OCI-LY7 (cell line): Measurements from ENCODE around the gene AGT. TPM values are rescaled to one million over a fixed set of nuclear protein-coding genes. Genes with fewer than 3 reads are reported as not detected.

Source experiments
- Bru-seq: library from RNA; stranded (reverse); fragments of 400-500 nt; gene quantifications from one replicate; lab custom pipeline; 2021; lab: Mats Ljungman, UMichigan
- BruChase-seq, 2 experiments: library from RNA; stranded (reverse); fragments of 400-500 nt; gene quantifications; one replicate each; lab custom pipeline; 2021; lab: Mats Ljungman, UMichigan
- BruUV-seq: library from RNA; stranded (reverse); fragments of 400-500 nt; replicated peaks from 2 replicates; lab custom pipeline; 2021; lab: Mats Ljungman, UMichigan
- CTCF ChIA-PET: fragments of 300-600 bp; sonication (Branson Sonifier 250); formaldehyde crosslinking; loops from one replicate; lab custom pipeline; 2022; ENCODE audit warnings: antibody characterized with exemption; ENCODE audit not compliant: unreplicated experiment; lab: Charles Lee
- POLR2A ChIA-PET: fragments of 300-600 bp; sonication (Branson Sonifier 250); formaldehyde crosslinking; loops from one replicate; lab custom pipeline; 2022; ENCODE audit warnings: antibody characterized with exemption; lab: Charles Lee
- DNase-seq: peaks from one replicate; pipeline ENCODE4 v3.0.0-alpha.2; 2015; ENCODE audit warnings: low spot score
- H2AFZ ChIP-seq: fragments of 200-600 bp; sonication (generic), shearing (Covaris generic); 2 replicates; pipeline ENCODE4 v1.6.1; 2014; ENCODE audit warnings: mild to moderate bottlenecking, antibody characterized with exemption, low read length, moderate library complexity
- H3K27ac ChIP-seq: fragments of 200-600 bp; sonication (generic); 2 replicates; pipeline ENCODE4 v1.5.1; 2014; ENCODE audit warnings: mixed run types, low read depth, mild to moderate bottlenecking, moderate library complexity, low read length, inconsistent platforms; ENCODE audit not compliant: poor library complexity, severe bottlenecking
- H3K36me3 ChIP-seq: fragments of 200-600 bp; sonication (generic); 2 replicates; pipeline ENCODE4 v1.6.1; 2014; ENCODE audit warnings: mild to moderate bottlenecking, antibody characterized with exemption, low read length, moderate library complexity, mixed read lengths; ENCODE audit not compliant: insufficient read depth
- H3K4me1 ChIP-seq: fragments of 200-600 bp; sonication (generic); 2 replicates; pipeline ENCODE4 v1.5.1; 2014; ENCODE audit warnings: mild to moderate bottlenecking, low read length; ENCODE audit not compliant: insufficient read depth, poor library complexity, severe bottlenecking
- H3K4me2 ChIP-seq: fragments of 200-600 bp; sonication (generic); 2 replicates; pipeline ENCODE4 v1.6.1; 2014; ENCODE audit warnings: mild to moderate bottlenecking, low read length
- H3K4me3 ChIP-seq: fragments of 200-600 bp; sonication (generic); 2 replicates; pipeline ENCODE4 v1.5.1; 2014; ENCODE audit warnings: mild to moderate bottlenecking, low read depth, low read length; ENCODE audit not compliant: poor library complexity, severe bottlenecking
- H3K79me2 ChIP-seq: fragments of 200-600 bp; sonication (generic); 2 replicates; pipeline ENCODE4 v1.6.1; 2016; ENCODE audit warnings: low read depth, mild to moderate bottlenecking, low read length, moderate library complexity, mixed read lengths; ENCODE audit not compliant: insufficient read depth
- H3K9me2 ChIP-seq: fragments of 200-600 bp; sonication (generic); 2 replicates; pipeline ENCODE4 v1.6.1; 2016; ENCODE audit warnings: mild to moderate bottlenecking, low read length, mixed read lengths; ENCODE audit not compliant: insufficient read depth
- H3K9me3 ChIP-seq: fragments of 200-600 bp; sonication (generic); 2 replicates; pipeline ENCODE4 v1.6.1; 2014; ENCODE audit warnings: mild to moderate bottlenecking, mixed run types, low read length, mixed read lengths
- H4K20me1 ChIP-seq: fragments of 200-600 bp; sonication (generic); 2 replicates; pipeline ENCODE4 v1.6.1; 2014; ENCODE audit warnings: mild to moderate bottlenecking, antibody characterized with exemption, low read length, moderate library complexity, mixed read lengths; ENCODE audit not compliant: insufficient read depth
- CTCF ChIP-seq: fragments of 200-600 bp; sonication (generic); conservative IDR thresholded peaks from 2 replicates; pipeline ENCODE4 v1.5.1; 2014; ENCODE audit warnings: mild to moderate bottlenecking, antibody characterized with exemption, low read length, moderate library complexity, mixed read lengths
- EZH2phosphoT487 ChIP-seq: fragments of 200-600 bp; sonication (generic); IDR thresholded peaks from 2 replicates; pipeline ENCODE4 v1.6.1; 2018; ENCODE audit warnings: low read depth, borderline replicate concordance, mild to moderate bottlenecking, mixed run types, antibody characterized with exemption, low read length, moderate library complexity, mixed read lengths
- intact Hi-C: fragments of 100-400 bp; cut with micrococcal nuclease; formaldehyde crosslinking; loops from one replicate; pipeline ENCODE4 v1.10.0; 2022; ENCODE audit not compliant: unreplicated experiment
- long read RNA-seq: library from polyadenylated mRNA; stranded (forward); transcript quantifications from one replicate; pipeline ENCODE4 v2.0.0, GENCODE V29; 2022
- total RNA-seq, 2 experiments: library from RNA; depleted of rRNA in 1 of 2; stranded (reverse); fragments of >200 nt in 1 of 2; shearing (Covaris generic) in 1 of 2; gene quantifications; 2 replicates each; pipeline ENCODE4 v1.2.3, GENCODE V29; 2014 to 2022

AGT gene
- not detected in 2 replicates for total RNA-seq (2014; rRNA removed; shearing (Covaris generic))
- total RNA-seq (2022): not detected in 2 replicates
- not detected for Bru-seq, nascent RNA
- not detected for BruChase-seq, experiment 1, labeled RNA remaining after a 6-hour chase
- not detected for BruChase-seq, experiment 2, labeled RNA remaining after a 2-hour chase
- long read RNA-seq: 0 reads

- H3K27ac ChIP-seq: no peak within 1 kb of the TSS
- no peak within 1 kb of the TSS for H2AFZ ChIP-seq
Measured at GRCh38 chr1:230713915-230714764, at the start of gene AGT. TSS of gene AGT (minus strand) at chr1:230714122. CDS start at chr1:230710823, 3,299 bp downstream.

GRCh38 chr1:230761443-230762167, 47.7 kb upstream of the AGT start:
- H3K36me3 ChIP-seq: no peaks in the 10 kb centered on the region
- H3K4me3 ChIP-seq: no peak overlapping the region
- H2AFZ ChIP-seq: no peak overlapping the region
- H4K20me1 ChIP-seq: no peaks in the 10 kb centered on the region
- TF ChIP-seq EZH2phosphoT487: no peak
- no peak for TF ChIP-seq CTCF
- POLR2A ChIA-PET: interaction anchor here (0.5 kb wide), 1 partner anchor 117 kb away, joined by 3 read pairs; no protein-coding TSS in a partner anchor
- DNase-seq: no peak
- CTCF ChIA-PET: no interaction called here
- no peak overlapping the region for H3K4me2 ChIP-seq
- H3K4me1 ChIP-seq: no peaks in the 10 kb centered on the region
- H3K9me3 ChIP-seq: no peaks in the 10 kb centered on the region
- BruUV-seq: no TSS peak
- H3K9me2 ChIP-seq: no peaks in the 10 kb centered on the region
- no peaks in the 10 kb centered on the region for H3K79me2 ChIP-seq
- intact Hi-C loops: loop anchor here (5.0 kb wide), 1 partner anchor 129 kb away; no protein-coding TSS in a partner anchor
- no peak overlapping the region for H3K27ac ChIP-seq

More at GRCh38 chr1:230713915-230714764, at the start of gene AGT:
- H3K9me2 ChIP-seq: no peaks in the 10 kb centered on the region
- no peak within 1 kb of the TSS for H3K4me3 ChIP-seq
- intact Hi-C loops: no loop called here
- H3K4me2 ChIP-seq: no peak within 1 kb of the TSS
- DNase-seq: no peak
- no peaks in the 10 kb centered on the region for H3K9me3 ChIP-seq
- ChIA-PET POLR2A (interaction anchor here (1.0 kb wide), 1 partner anchor 71 kb away, joined by 3 read pairs; no protein-coding TSS in a partner anchor), CTCF (interaction anchor here (0.6 kb wide), 1 partner anchor 14 kb away, joined by 3 read pairs; no protein-coding TSS in a partner anchor)
- no peaks in the 10 kb centered on the region for H3K4me1 ChIP-seq
- no peaks in the 10 kb centered on the region for H3K36me3 ChIP-seq
- no peaks in the 10 kb centered on the region for H3K79me2 ChIP-seq
- TF ChIP-seq CTCF: no peak
- no peaks in the 10 kb centered on the region for H4K20me1 ChIP-seq
- BruUV-seq: no TSS peak
